PC-9 (cell line): Measurements from ENCODE around the gene ZNF407.

Experiments used
- CTCF ChIP-seq: fragments of 200-600 bp; sonication (generic); conservative IDR thresholded peaks from 2 replicates; pipeline ENCODE4 v1.6.1; 2017; ENCODE audit warnings: mixed run types, antibody characterized with exemption, mild to moderate bottlenecking, moderate library complexity
- EZH2 ChIP-seq: fragments of 200-600 bp; sonication (generic); IDR thresholded peaks from 2 replicates; pipeline ENCODE4 v1.8.0; 2017; ENCODE audit warnings: antibody characterized with exemption, low read depth

- TF ChIP-seq CTCF (no peak), EZH2 (no peak)
These were observed 336.3 kb downstream of the ZNF407 start for GRCh38 chr18:74933930-74934329.
